Heart left ventricle (tissue), 16 donors: ENCODE measurements around the gene MIS18BP1. TPM values are rescaled to one million over a fixed set of nuclear protein-coding genes. Genes with fewer than 3 reads are reported as not detected.
A peak's percentile ranks its signal among the peaks of the same experiment; 100 is the strongest.
"Not testable (repeated sequence)": the region's sequence is repeated elsewhere in the genome, so short reads cannot be mapped to it uniquely, and the experiment has no call there.

ENCODE experiments used
- ATAC-seq, 4 donors: fragments of 200-7000 bp; cut with Tn5 transposase; one replicate each; pipeline ENCODE4 v1.9.1; 2020 to 2022; ENCODE audit warnings: moderate library complexity in 4 of 4, mild to moderate bottlenecking in 3 of 4, moderate number of reproducible peaks in 1 of 4
- DNase-seq, 5 donors: peaks; one replicate each; pipeline ENCODE4 v3.0.0-alpha.2; 2020
- H3K27ac ChIP-seq, 12 donors: fragments of 200-600 bp; sonication (generic) in 4 of 12; one replicate each; pipeline versions ENCODE4 v1.5.0 to v1.8.0; 2016 to 2022; ENCODE audit warnings: mild to moderate bottlenecking in 2 of 12
- H3K27me3 ChIP-seq, 9 donors: fragments of 200-600 bp; sonication (generic) in 2 of 9; one replicate each; pipeline versions ENCODE4 v1.5.1 to v1.8.0; 2016 to 2022; ENCODE audit warnings: mild to moderate bottlenecking in 3 of 9
- H3K36me3 ChIP-seq, 9 donors: fragments of 200-600 bp; sonication (generic) in 2 of 9; one replicate each; pipeline versions ENCODE4 v1.5.0 to v1.8.0; 2018 to 2022; ENCODE audit warnings: mild to moderate bottlenecking in 2 of 9
- H3K4me1 ChIP-seq, 12 donors: fragments of 200-600 bp; sonication (generic) in 4 of 12; one replicate each; pipeline versions ENCODE4 v1.5.0 to v1.8.0; 2016 to 2022; ENCODE audit warnings: mild to moderate bottlenecking in 3 of 12
- H3K4me3 ChIP-seq, 12 donors: fragments of 200-600 bp; sonication (generic) in 4 of 12; one replicate each; pipeline versions ENCODE4 v1.5.0 to v1.8.0; 2017 to 2022; ENCODE audit warnings: mild to moderate bottlenecking in 9 of 12, moderate library complexity in 4 of 12
- H3K9me3 ChIP-seq, 12 donors: fragments of 200-600 bp; sonication (generic) in 4 of 12; one replicate each; pipeline versions ENCODE4 v1.5.0 to v1.8.0; 2016 to 2022; ENCODE audit warnings: mild to moderate bottlenecking in 1 of 12
- POLR2A ChIP-seq, 2 donors: fragments of 450-650 bp; IDR thresholded peaks; one replicate each; pipeline ENCODE4 v1.6.1; 2017; ENCODE audit warnings: antibody characterized with exemption in 2 of 2, mild to moderate bottlenecking in 2 of 2, moderate library complexity in 2 of 2
- WGBS, 4 donors: extraction: QIAGEN DNeasy Blood & Tissue Kit in 2 of 4; methylation state at CpG; one replicate each; pipeline versions ENCODE4 v1.1.5 to v1.1.7; 2013 to 2018; 5-methylcytosine and 5-hydroxymethylcytosine counted together
- intact Hi-C, 10 donors: fragments of 100-400 bp; cut with DNase I; formaldehyde crosslinking; loops; one replicate each; pipeline versions ENCODE4 v1.11.1 to v1.14.2; 2022
- long read RNA-seq, 3 donors: library from polyadenylated mRNA; unstranded; transcript quantifications; one replicate each; pipeline ENCODE4 v2.0.0, GENCODE V29; 2020 to 2021
- polyA plus RNA-seq, 2 donors: library from polyadenylated mRNA; stranded (reverse); fragments of 200-250 nt; gene quantifications; one replicate each; pipeline ENCODE4 v1.2.3, GENCODE V29; 2013
- total RNA-seq, 9 donors: library from RNA; depleted of rRNA in 2 of 9; stranded (reverse); fragments of >200 nt in 2 of 9; fragmentation: NEBNext Ultra II Directional in 3 of 9; extraction: Animal tissue kit (Norgen Biotek cat#: 25700) in 3 of 9; gene quantifications; one replicate each; pipeline versions ENCODE4 v1.1.0 to v1.2.4, GENCODE V29; 2016 to 2023
- TF ChIP-seq, protein P1 (sequence below), 12 donors: fragments of 200-600 bp; sonication (generic) in 4 of 12; IDR thresholded peaks; one replicate each; pipeline versions ENCODE4 v1.5.0 to v1.8.0; 2018 to 2022; ENCODE audit warnings: antibody characterized with exemption in 12 of 12, mild to moderate bottlenecking in 5 of 12
- donor health status: ischemic (EF 13 %, LVEDD 7.1; RV severe dilation, severe dysfunction).
- donor health status: healthy with polysubstance abuse.
- donor health status: DM: no; HTN: yes; CAD: no.
- donor health status: DM: no; HTN: no; CAD: no.
- donor health status: ischemic (EF 25% LVEDD 6.9; RV normal size, moderate dysfunction).
- donor health status: ischemic (EF 25% LVEDD 5.7; RV mildly dilated, moderate dysfunction).
- donor health status: healthy.
- donor health status: DM: yes; HTN: yes; CAD: no.
- donor health status: ischemic (EF 35%, LVEDD 5.7; RV mildly dilated, moderate dysfunction).
- donor health status: nonischemic (EF 11% LVEDD 7.7; RV severe dilation, severe dysfunction).
- donor health status: DM: yes; HTN: yes; CAD: no.
- donor health status: PGD.
- donor health status: ischemic (EF 29% LVEDD 5.4; RV normal size, mild dysfunction).
- donor health status: nonischemic (EF 23%, LVEDD 6.1; RV moderate dilation, normal function).

MIS18BP1 gene
- 10 to 100 TPM in 2 of 9 donors, 1 to 10 TPM in 7; 4.1 to 22.0 (median 7.1) TPM for total RNA-seq
- 1 to 10 TPM; 3.4 to 3.7 TPM for polyA plus RNA-seq
- long read RNA-seq, donor 1, full-length matches to known transcripts, result 1 of 8 reads
- long read RNA-seq, donor 1, partial matches to known transcripts, result 5 of 8 reads
- long read RNA-seq, donor 1, other reads (novel, unspliced or antisense), result 2 of 8 reads
- long read RNA-seq, donor 2, full-length matches to known transcripts, result 1 of 10 reads
- long read RNA-seq, donor 2, partial matches to known transcripts, result 8 of 10 reads
- long read RNA-seq, donor 2, other reads (novel, unspliced or antisense), result 1 of 10 reads
- long read RNA-seq, donor 3, full-length matches to known transcripts, result 3 of 10 reads
- long read RNA-seq, donor 3, partial matches to known transcripts, result 4 of 10 reads
- long read RNA-seq, donor 3, other reads (novel, unspliced or antisense), result 3 of 10 reads

DNA sequence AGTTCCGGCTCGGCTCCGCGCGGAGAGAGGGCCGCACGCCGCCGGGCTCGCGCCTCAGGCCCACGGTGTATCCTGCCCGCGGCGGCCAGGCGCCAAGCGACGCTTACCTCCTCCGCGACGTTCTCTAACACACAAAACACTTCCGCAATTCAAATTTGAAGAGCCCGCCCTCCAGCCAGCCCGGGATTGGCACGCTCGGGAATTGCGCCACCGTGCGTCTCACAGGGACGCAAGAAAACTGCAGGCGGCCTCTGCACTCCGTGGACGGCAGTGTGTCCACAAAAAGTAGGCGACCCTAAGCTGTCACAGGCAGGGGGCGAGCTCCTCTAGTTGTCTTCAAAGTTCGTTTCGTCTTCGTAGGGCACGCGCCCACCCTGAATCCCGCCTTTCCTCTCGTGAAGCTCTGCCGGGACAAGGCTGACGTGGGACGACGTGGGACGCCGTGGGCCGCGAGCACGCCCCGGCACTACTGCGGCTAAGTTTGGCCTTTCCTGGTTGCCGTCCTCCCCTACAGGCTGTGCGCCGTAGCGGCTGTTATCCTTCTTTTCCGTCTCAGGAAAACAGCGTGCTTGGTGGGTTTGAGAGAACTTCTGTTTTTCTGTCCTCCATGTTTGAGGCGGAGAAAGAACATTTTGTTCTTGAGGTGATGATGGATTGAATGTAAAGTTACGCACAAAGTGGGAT lies at the start of gene MIS18BP1:
MIS18BP1 (minus strand) TSS at position 133 of the 684 bp plus-strand sequence. CDS start 5,916 bp downstream, outside the sequence.
- Histone ChIP-seq H3K4me3 (peak within 1 kb of the TSS; percentile 55 to 88 (median 78)), H3K9me3 (peaks cover 0 to 11% (median 6%) of the 10 kb centered on the region in 12 donors), H3K27me3 (no peaks in the 10 kb centered on the region), H3K27ac (peak within 1 kb of the TSS; percentile 87 to 98 (median 93)), H3K4me1 (peaks cover 0 to 53% (median 20%) of the 10 kb centered on the region in 12 donors), H3K36me3 (no peaks in the 10 kb centered on the region)
- ATAC-seq (peak; percentile 96 to 98 (median 97)), DNase-seq (peak; percentile 96 to 97 (median 97))
- intact Hi-C loops, result loop anchor here in 9 of 10 donors (1.0 to 10.0 kb wide), 11 partner anchors 116 to 356 kb away; partner anchors contain the start of genes FKBP3 (in 6 of the 9), FANCM (in 5 of the 9), KLHL28 (in 3 of the 9) and TOGARAM1 (in 2 of the 9)
- 0 to 2% (median 1%) methylated on average over 39 to 61 of the region's 61 CpGs for WGBS, 4 donors
- TF ChIP-seq, protein P1, sequence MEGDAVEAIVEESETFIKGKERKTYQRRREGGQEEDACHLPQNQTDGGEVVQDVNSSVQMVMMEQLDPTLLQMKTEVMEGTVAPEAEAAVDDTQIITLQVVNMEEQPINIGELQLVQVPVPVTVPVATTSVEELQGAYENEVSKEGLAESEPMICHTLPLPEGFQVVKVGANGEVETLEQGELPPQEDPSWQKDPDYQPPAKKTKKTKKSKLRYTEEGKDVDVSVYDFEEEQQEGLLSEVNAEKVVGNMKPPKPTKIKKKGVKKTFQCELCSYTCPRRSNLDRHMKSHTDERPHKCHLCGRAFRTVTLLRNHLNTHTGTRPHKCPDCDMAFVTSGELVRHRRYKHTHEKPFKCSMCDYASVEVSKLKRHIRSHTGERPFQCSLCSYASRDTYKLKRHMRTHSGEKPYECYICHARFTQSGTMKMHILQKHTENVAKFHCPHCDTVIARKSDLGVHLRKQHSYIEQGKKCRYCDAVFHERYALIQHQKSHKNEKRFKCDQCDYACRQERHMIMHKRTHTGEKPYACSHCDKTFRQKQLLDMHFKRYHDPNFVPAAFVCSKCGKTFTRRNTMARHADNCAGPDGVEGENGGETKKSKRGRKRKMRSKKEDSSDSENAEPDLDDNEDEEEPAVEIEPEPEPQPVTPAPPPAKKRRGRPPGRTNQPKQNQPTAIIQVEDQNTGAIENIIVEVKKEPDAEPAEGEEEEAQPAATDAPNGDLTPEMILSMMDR (IDR thresholded peaks at IDR 0.05), result peak; percentile 63 to 97 (median 83)
- peak in 1 of 2 donors; percentile 34 for TF ChIP-seq POLR2A (IDR thresholded peaks at IDR 0.05)

DNA sequence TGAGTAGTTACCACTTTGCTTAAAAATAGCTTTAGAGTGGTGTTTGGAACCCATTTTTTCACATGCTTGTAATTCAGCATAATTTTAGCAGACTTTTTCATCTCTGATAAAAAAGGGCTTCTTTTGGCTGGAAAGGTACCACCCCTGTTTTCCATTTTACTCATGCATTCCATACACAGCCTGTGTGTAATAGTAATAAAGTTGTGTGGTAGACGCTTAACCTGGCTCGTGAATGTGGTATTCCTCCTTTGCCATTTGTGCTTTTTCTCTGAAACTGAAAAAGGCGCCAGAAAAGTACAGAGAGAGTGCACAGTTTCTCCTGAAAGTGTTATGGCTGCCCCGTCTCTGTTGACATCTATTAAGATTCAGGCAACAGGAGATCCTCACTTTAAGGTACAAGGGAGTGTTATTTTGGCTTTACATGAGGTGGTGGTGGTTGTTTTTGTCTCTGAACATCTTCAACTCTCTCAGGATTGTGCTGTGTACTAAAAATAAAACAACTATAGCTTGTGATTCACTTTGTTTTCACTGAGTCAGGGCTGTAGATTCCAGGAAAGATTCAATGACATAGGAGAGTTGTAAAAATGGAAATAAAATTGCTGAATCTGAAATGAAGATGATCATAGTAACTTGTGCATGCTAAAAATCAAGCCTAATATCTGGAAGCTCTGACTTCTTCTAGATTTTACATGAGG lies 45.6 kb upstream of the MIS18BP1 start:
- ATAC-seq, result no peak
- H3K27ac ChIP-seq, result no peak overlapping the region
- no peaks in the 10 kb centered on the region for H3K36me3 ChIP-seq
- TF ChIP-seq, protein P1 (IDR thresholded peaks at IDR 0.05), result no peak
- TF ChIP-seq POLR2A (IDR thresholded peaks at IDR 0.05), result no peak
- H3K4me1 ChIP-seq, result no peaks in the 10 kb centered on the region
- H3K4me3 ChIP-seq, result no peak overlapping the region
- 74 to 84% (median 82%) methylated on average over 4 of the region's 4 CpGs for WGBS, 4 donors
- H3K9me3 ChIP-seq, result peaks cover 0 to 12% (median 0%) of the 10 kb centered on the region in 12 donors
- no peaks in the 10 kb centered on the region for H3K27me3 ChIP-seq
- intact Hi-C loops, result loop anchor here in 1 of 10 donors (10.0 kb wide), 1 partner anchor 216 kb away; no protein-coding TSS in a partner anchor
- no peak for DNase-seq

DNA sequence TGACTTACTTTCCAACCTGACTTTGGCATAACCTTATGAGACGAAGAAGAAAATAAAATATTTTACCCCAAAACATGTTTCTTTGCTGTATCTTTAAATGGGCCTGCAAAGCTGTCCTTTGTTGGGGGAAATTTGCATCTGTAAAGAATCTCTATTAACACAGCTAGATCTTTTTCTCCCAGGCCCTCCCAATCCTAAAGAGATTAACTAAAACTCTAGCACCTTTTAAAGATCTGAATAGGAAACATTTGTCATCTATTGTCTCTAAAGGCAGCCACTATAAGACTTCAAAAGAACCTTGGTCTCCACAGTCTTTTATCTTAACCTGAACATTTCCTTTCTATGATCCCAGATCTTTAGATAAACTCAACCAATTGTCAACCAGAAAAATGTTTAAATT lies 41.8 kb upstream of the MIS18BP1 start:
- H3K4me3 ChIP-seq, result not testable (repeated sequence)

DNA sequence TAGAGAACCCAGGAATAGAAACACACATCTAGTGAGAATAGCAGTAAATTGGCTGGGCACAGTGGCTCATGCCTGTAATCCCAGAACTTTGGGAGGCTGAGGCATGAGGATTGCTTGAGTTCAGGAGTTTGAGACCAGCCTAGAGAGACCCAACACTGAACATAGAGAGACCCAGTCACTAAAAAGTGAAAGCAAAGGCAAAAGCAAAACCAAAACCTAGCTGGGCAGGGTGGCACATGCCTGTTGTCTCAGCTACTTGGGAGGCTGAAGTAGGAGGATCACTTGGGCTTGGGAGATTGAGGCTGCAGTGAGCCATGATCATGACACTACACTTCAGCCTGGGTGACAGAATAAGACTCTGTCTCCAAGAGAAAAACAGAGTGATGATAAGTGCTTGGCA lies 37.5 kb upstream of the MIS18BP1 start:
- intact Hi-C loops, result loop anchor here in 1 of 10 donors (10.0 kb wide), 1 partner anchor 224 kb away; no protein-coding TSS in a partner anchor
- no peaks in the 10 kb centered on the region for H3K27me3 ChIP-seq
- no peaks in the 10 kb centered on the region for H3K4me1 ChIP-seq
- no peaks in the 10 kb centered on the region for H3K36me3 ChIP-seq
- H3K4me3 ChIP-seq, result no peak overlapping the region
- TF ChIP-seq POLR2A (IDR thresholded peaks at IDR 0.05), result no peak
- TF ChIP-seq, protein P1 (IDR thresholded peaks at IDR 0.05), result no peak
- no peaks in the 10 kb centered on the region for H3K9me3 ChIP-seq
- no peak for ATAC-seq
- no peak overlapping the region for H3K27ac ChIP-seq
- no peak for DNase-seq

More for the DNA sequence above, 41.8 kb upstream of the MIS18BP1 start:
- WGBS, 4 donors, result 64 to 68% (median 66%) methylated on average over 1 of the region's 1 CpG
- intact Hi-C loops, result loop anchor here in 1 of 10 donors (10.0 kb wide), 1 partner anchor 220 kb away; no protein-coding TSS in a partner anchor
- H3K27me3 ChIP-seq, H3K9me3 ChIP-seq, ATAC-seq, DNase-seq, H3K27ac ChIP-seq, H3K4me1 ChIP-seq, H3K36me3 ChIP-seq: not testable (repeated sequence)
